Fibroblast of the conjunctiva (primary cell): ENCODE data around the gene CALHM2.

Experiments used
- DNase-seq: peaks from one replicate; pipeline ENCODE4 v3.0.0-alpha.2; 2010; ENCODE audit warnings: low read depth

CALHM2 gene

DNA sequence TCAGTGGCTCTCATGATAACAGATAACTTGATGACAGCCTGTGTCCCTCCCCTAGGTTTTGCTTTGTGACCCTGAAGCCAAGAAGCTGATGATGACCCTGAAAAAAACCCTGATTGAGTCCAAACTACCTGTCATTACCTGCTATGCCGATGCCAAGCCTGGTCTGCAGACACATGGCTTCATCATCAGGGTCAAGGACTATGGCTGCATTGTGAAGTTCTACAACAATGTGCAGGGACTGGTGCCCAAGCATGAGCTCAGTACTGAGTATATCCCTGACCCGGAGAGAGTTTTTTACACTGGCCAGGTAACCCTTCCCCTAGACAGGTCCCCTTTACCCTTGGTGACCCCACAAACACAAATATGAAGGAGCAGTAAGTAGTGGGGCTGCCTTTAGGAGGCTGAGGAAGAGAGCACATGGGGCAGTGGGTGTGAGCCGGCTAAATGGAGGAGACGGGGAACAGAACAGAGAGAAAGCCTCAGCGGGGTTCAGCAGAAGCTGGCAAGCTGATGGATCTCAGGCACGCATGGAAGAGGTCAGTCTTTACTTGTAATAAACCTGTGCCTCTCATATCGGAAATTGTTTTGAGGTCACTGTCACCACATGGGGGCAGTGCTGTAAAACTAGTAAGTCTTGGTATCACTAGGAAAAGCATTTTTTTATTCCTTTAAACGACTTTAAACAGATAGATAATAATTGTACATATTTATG is 35.6 kb downstream of the CALHM2 start:
- DNase-seq: peak; percentile 49

GRCh38 chr10:103415581-103415980 is 36.6 kb downstream of the CALHM2 start:
- DNase-seq: no peak

DNA sequence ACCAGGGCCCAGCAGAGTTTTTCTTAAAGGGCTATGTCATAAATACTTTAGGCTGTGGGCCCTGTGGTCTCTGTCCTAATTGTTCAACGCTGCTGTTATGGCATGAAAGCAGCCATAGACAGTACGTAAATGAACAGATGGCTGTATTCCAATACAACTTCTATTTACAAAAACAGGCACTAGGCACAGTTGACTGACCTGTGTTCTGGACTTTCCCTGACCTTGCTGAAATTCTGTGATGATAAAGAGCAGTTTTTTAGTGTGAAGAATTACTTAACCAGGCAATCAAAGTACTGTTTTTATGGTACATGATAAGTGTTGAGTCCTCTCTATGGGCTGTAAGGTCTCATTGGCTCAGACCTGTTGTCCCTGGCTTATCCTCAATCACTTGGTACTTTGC is 38.6 kb downstream of the CALHM2 start:
- DNase-seq: no peak

- DNase-seq: no peak
These were observed 54.9 kb downstream of the CALHM2 start for GRCh38 chr10:103397191-103397825.

DNA sequence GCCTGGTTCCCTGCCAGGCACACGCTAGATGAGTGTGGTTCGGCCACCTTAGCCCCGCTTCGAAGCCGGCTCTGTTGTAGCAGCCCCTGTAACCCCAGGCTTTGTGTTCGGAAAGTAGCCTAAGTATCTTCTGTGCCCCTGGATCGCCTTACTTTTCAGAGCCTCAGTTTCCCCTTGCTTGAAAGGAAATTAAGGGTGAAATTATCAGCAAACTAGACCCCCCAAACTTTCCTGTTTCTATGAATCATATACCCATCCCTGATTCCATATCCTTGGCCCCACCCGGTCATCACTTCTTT is 55.4 kb downstream of the CALHM2 start:
- DNase-seq: no peak
